NCI-H2227 treated with DMSO at 0.1 percent for 48 hours (cell line): ENCODE data around the gene LAMA3.

Source experiments
- DNase-seq: peaks from one replicate; lab custom pipeline; 2025; lab: John Stamatoyannopoulos, UW

LAMA3 gene

DNA sequence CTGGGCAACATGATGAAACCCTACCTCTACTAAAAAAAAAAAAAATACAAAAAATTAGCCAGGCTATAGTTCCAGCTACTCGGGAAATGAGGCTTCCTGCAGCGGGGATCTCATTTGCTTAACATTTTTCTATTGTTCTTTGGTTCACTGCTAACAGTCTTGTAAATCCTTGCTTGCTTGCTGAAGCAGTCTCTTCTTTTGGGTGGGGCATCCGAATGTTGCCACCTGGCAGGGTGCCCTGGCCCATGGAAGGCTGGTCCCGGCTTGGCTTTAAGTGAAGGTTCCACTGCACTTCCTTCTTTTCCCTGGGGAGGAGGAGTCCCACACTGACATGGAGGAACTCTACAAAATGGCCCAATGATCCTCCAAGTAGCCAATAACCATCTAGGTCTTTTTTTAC lies 20.5 kb upstream of the LAMA3 start:
- DNase-seq, result no peak

DNA sequence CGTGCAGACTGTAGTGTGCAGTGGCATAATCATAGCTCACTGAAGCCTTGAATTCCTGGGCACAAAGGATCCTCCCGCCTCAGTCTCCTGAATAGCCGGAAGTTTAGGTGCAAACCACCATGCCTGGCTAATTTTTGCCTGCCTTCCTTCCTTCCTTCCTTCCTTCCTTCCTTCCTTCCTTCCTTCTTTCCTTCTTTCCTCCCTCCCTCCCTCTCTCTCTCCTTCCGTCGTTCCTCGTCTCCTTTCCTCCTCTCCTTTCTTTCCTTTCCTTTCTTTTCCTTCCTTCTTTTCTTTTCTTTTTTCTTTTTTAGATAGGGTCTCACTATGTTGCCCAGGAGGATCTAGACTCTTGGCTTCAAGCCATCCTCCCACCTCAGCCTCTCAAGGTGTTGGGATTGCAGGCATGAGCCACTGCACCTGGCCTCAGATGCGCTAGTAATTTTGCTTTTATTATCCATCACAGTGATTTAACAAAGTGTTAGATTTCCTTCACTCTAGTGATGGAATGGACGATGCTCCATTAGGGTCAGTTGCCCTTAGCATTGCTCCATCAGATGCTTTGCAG lies 20.0 kb upstream of the LAMA3 start:
- no peak for DNase-seq

DNA sequence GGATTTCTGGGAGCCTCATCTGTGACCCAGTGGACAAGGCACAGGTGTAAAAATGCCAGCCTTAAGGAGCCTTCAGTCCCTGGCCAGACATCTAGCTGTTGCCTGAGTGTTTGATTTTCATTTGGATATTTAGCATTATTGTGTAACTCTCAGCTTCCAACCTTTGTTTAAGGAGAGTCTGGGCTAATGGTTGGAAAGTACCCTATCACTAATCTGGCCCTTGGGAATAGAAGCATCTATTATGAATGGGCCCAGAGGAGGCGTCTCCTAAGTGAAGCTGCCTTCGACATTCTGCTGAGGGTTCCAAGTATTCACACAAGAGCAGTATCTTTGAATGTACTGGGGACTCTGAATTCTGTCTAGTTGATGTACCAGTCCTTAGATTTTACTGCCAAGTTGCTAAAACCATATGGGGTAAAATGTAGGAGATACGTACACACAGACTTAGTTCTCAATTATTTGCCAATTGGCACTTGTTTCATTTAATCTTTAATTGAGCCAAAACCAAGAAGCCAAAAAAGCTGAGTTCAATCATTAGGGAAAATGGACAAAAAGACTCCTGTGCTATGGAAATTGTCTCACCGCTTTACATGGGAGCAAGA lies 19.3 kb upstream of the LAMA3 start:
- DNase-seq, result no peak

DNA sequence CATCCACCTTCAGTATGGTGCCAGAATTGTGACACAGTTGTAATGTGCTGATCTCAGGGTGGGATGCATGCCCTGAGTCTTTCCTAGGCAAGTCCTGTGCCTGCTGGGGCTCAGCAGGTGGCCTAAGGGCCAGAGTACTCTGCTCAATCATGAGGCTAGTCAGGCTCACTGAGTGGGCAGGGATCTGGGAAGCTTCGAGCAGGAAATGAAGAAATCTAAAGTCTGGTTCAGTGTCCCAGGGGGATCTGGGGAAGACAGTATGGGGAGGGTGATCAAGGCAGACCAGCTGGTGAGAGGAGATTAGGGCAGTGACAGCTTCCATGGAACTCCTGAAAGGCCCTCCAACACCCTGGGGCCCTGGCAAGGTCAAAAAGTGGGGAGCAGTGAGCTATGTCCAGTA lies 17.7 kb upstream of the LAMA3 start:
- DNase-seq, result no peak

DNA sequence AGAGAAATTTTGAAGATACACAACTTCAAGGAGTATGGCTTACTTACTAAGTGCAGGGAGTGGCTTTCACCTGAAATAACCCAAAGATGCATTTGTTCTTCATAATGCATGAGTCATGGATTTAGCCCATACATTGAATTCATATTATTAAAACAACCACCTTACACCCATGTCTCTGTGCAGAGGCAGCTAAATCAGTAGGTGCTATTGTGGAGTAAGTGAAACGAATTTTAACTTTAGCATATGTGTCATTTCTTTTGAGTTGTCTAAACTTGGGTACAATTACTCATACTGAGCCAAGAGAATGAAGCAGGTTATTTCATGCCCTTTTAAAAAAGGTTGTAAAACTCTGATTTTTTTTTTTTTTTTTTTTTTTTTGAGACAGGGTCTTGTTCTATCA lies 15.5 kb upstream of the LAMA3 start:
- no peak for DNase-seq

DNA sequence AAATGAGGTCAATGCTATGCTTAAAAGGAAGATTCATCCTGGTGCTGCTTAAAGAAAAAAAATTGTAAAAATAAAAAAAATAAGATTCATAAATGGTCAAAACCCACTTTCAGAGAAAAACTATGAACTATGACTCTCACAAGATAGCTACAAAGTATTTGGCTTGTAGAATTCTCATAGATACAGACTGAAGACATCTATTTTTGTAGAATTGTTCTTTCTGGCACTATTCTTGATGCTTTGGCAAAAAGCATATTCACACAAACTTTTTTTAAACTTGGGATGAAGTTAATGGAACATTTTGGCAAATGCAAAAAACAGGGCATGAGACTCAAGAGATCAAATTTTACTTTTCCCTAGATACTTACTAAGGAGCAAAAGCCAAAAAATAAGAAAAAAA lies 14.0 kb upstream of the LAMA3 start:
- DNase-seq, result no peak

DNA sequence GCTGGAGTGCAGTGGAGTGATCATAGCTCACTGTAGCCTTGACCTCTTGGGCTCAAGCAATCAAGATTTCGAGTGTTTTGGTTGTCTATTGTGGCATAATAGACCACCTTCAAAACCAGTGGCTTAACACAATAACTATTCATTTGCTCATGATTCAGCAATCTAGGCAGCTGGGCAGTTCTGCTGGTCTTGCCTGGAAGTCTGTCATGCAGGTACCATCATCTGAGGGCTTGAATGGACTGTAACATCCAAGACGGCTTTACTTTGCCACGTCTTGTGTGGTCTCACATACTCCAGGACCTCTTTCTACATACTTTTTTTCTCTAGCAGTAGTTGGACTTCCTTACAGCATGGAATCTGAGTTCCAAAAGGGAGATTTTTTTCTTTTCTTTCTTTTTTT lies 13.4 kb upstream of the LAMA3 start:
- DNase-seq, result no peak

DNA sequence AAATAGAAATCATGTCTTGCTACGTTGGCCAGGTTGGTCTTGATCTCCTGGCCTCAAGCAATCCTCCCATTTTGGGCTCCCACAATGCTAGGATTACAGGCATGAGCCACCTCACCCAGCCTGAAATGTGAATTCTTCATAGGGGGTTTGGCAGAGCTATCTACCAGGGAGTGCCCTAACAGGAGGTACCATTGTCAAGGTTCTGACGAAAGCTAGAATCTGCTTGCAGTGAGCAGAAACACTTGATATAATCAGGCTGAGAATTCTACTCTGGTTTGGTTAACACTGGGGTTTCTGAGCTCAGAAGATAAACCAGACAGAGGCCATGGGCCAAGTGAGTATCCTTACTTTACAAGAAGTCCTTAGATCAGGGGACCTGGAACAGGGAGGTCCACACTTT lies 7.2 kb upstream of the LAMA3 start:
- DNase-seq, result no peak

DNA sequence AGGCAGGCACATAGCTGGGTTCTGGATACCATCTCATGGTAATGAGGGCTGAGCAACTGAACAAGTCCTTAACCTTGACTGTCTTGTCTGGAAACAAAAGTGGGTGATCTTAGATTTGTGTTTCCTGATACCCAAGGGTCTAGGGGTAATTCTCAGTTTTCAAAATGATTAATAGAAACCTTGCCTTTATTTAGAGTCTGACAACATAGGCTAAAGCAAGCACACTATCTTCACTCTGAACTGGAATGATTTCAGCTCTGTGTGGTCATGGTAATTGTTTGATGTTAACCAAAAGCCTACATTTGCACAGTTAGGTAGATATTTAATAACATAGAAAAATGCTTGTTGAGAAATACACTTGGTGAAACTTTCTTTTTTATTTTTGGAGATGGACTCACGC lies 6.8 kb upstream of the LAMA3 start:
- no peak for DNase-seq

DNA sequence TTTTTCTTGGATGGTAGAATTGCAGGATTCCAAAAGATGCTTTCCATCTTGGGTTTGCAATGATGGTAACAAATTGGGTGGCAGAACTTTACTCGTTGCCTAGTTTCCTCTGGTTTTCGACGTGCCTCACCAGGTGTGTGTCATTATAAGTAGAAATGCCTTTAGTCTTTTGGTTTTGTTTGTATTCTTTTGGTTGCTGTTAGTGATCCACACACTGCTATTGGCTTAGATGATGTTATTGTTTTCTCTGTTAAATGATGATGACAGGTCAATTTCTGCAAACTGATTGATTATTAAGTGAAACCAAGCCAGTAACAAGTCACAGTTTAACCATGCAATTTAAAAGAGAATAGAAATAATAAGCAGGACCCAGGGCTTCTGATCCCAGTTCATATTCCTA lies 6.1 kb upstream of the LAMA3 start:
- DNase-seq, result no peak

DNA sequence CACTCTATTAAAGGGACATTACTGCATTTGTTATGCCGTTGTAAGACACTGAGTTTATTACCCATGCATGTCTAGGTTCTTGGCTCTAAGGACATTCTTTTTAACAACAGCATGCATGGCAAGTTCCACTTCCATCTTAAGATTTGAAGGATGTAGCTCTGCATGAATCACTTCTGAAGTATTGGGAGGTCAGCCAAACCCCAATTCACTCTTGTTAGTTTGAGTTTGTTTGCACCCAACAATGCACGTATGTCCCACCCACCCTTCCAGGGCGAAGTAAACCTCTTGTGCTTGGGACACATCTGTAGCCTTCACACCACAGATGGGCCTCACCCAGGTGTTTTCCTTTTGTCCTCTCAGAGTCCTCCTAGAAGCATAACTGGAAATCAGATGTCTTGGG lies 5.6 kb upstream of the LAMA3 start:
- DNase-seq, result no peak

DNA sequence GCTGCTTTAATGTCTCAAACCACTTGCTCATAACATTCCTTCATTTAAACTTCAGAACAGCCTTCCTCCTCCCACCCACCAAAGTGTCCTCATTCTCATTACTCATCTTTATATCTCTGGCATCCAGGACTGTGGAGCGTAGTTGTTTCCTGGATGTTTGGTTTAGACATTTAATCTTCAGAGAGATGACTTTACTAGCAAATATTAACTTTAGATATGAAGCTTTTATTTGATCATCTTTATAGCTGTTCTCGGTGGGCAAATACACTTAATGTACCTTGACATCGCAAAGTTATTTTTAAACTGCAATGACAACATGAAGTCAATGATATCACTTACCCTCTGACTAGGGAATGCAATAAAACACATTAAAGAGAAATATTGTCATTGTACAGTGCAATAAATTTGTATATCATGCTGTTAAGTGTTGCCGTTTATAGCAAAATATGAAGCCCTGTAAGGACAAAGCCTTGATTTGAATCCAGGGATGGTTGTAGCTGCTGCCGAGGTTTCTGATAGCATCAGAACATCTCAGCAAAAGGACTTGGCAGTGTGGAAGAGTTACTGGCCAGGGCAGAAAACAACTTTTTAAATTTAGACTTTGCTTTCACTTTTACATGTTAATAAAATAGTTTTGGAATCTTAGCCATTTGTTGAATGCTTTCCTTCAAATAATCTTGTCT lies 4.6 kb upstream of the LAMA3 start:
- DNase-seq, result no peak

DNA sequence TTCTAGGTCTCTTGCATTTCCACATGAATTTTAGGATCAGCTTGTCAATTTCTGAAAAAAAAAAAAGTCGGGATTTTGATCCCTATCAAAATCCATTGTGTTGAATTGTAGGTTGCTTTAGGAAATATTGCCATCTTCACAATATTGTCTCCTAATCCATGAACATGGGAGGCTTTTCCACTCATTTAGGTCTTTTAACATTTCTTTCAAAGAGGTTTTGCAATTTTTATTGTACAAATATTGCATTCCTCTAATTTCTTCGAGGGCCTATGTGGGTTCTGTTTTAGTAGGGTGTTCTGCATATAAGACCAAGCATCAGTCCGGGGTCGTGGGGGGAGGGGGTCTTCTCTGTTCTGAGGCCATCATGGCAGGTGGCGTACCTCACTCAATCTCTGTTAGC lies 725 bp upstream of the LAMA3 start:
- no peak for DNase-seq

DNA sequence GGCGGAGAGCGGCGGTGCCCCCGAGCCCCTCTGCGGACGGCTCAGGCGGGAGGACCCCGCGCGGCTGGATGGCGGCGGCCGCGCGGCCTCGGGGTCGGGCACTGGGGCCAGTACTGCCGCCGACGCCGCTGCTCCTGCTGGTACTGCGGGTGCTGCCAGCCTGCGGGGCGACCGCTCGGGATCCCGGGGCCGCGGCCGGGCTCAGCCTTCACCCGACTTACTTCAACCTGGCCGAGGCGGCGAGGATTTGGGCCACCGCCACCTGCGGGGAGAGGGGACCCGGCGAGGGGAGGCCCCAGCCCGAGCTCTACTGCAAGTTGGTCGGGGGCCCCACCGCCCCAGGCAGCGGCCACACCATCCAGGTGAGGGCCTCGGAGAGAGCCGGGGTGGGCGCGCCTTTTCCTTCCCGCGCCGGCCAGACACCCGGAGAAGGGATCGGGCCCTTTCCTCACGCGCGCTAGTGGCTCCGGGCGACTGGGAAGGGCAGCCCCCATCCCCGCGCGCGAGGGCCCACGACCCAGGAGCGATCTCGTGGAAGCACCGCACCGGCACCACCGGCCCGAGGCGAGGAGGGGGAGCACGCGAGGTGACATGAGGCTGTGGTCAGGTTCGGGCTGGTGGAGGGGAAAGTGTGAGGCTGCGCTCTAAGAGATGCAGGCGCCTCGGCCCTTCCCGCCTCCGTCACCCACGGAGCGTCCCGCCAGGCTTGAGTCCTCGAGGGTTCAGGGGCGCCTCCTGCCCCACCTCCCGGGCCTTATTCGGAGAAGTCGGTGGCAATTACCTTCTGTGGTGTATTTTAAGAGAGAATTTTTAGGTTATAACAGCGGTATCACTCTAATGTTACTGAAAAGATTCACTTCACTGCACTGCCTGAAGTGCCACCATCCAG lies 607 bp downstream of the LAMA3 start:
- peak; percentile 21 for DNase-seq

DNA sequence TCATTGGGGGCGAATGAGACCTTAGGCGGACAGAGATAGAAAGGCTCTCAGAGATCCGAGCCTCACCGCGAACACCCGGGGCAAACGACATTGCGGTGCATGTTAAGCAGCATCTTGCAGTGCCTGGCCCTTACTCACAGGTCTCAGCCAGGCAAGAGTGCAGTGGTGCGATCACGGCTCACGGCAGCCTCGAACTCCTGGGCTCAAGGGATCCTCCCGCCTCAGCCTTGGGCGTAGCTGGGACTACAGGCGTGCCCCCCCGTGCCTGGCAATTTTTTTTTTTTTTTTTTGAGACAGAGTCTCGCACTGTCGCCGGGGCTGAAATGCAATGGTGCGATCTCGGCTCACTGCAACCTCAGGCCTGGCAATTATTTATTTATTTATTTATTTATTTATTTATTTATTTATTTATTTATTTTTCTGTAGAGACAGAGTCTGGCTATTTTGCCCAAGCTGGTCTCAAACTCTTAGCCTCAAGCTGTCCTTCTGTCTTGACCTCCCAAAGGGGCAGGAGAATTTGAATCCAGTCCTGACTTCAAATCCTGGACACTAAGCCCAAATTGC lies 1.3 kb downstream of the LAMA3 start:
- no peak for DNase-seq

DNA sequence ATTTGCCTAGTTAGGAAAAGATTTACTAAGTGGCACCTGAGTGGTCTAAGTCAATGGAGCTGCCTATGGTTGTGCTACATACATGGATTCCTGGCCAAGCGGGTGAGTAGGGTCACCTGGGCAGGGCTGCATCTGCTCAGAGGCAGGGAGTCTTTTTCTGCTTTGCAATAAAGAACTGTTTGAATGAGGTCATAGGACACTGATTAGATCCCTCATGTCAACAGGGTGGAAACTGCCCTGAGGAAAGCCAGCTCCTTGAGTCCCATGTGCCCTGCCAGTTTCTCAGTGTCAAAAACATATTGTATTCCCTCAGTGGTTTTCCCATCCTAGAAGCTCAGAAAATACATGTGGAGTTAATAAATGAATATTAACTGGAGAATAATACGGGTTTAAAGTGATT lies 4.6 kb downstream of the LAMA3 start:
- no peak for DNase-seq

DNA sequence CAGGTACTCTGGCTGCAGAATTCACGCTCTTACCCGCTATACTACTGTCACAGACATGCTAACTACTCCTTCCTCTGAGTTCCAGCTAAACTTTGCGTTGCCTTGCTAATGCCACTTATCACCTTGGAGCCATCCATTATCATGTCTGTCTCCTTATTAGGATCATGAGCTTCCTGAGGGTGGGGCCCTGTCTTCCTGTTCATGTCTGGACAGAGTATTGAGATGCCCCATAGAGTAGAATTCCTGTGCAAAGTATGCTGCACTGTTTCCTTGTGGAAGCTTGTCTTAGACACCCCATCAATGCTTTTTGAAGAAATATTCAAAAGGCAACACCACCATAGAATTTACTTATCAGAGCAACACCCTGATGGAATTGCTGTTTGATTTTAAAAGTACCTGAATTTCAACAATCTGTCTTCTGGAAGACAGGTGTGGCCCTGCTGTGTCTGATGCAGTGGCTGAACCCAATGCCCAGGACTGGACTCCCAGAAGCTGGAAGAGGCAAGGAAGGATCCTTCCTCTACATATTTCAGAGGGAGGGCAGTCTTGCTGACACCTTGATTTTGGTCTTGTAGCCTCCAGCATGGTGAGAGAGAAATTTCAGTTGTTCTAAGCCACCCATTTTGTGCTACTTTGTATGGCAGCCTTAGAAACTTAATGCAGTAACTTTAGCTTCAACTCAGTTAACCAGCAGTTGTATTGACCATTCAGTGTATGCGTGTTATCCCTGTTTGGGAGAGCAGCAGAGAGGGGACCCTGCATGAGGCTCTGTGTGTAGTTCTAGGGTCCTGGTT lies 5.6 kb downstream of the LAMA3 start:
- DNase-seq, result no peak

DNA sequence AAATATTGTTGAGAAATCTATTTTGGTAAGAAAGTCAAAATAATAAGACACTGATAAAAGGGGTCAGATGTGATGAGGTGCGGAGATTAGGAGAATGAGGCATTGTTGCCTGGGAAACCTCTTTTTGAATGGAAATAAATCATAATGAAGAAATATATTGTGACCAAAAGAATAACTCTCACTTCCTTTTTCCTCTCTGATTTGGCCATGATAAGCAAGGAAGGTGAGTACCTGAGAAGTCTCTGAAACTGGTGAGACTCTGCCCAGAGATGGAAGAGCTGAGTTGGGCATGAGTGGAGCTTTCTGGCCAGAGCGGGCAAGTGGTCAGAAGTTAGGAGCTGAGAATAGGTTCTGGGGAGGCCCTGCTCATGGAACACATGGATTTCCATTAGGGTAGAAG lies 11.8 kb downstream of the LAMA3 start:
- DNase-seq, result no peak

DNA sequence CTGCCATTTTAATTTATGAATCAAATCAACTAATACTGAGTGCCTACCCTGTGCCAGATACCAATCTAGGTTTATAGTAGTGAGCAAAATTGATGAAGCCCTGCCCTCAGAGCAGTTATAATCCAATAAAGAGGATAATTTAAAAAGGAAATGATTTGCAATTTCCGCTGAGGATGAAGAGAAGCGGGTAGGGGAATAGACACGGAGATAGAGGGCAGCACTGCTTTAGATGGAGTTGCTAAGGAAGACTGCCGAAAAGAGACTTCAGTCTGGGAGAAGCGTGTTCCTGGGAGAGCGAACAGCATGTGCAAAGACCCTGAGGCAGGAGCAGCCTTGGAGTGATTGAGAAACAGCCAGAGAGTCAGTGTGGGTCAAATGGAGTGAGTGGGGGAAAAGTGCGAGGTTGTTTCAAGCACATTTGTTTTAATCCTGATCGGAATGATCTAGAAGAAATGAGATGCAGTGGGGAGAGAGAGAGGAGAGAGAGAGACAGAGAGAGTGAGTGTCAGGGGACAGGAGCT lies 12.4 kb downstream of the LAMA3 start:
- no peak for DNase-seq

DNA sequence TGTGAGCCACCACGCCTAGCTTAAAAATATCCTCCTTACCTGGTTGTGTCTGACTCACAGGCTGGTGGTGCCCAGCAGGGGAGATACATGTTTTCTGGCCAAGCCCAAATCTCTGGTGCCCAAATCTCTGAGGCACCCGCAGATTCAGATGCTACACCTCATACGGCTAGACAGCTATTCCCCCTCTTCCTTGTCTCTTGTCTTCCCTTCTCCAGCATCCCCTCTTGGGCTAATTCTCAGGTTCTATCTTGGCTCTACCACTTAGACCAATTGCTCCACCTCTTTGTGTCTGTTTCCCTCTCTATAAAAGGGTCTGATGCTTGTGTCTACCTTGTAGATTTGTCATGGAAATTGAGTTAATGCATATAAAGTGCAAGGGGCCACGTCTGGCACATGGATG lies 13.4 kb downstream of the LAMA3 start:
- DNase-seq, result no peak
